ENCODE results near the gene CYBA.

CYBA gene

GRCh38 chr16:88593910-88594309 is 56.9 kb downstream of the CYBA start:
- no peak for DNase-seq (ENCODE audit: low read depth, low spot score)

- no peak for DNase-seq (ENCODE audit: low read depth, low spot score)
Observed at GRCh38 chr16:88593489-88593888, 57.4 kb downstream of the CYBA start.

All from ELF-1 (cell line).